GM18909 (cell line): ENCODE data around the gene PTPMT1.

Experiments
- ATAC-seq: cut with Tn5 transposase; IDR thresholded peaks from one replicate; pipeline ENCODE4 v1.9.1; 2021; ENCODE audit warnings: mild to moderate bottlenecking; ENCODE audit not compliant: unreplicated experiment, poor library complexity

Gene PTPMT1

DNA sequence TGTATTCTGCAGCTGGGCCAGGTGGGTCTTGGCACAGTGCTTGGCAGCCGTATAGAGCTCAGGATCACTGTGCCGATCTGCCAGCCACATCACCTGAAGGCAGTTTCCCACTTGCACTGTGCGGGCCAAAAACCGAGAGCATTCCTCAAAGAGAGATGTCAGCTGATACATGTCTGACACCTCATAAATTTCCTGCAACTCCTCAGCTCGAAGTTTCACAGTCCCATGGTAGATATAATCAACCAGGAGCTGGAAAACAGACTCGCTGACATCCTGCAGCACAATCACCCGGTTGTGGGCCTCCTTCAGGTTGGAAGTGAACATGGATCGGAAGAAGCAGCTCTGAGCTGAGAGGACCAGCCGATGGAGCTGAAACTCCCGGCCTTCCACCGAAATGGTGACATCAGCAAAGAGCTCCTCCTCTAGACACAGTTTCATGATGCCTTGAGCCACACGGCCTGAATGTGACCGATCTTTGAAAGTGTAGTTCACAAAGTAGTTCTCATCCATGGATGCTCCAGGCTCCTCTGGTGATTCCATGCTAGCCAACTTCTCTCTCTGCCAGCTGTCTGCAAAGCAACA, 12.2 kb downstream of the PTPMT1 start:
- ATAC-seq, result no peak

- ATAC-seq, result peak; percentile 93
Observed at GRCh38 chr11:47578524-47579494, 13.4 kb downstream of the PTPMT1 start, which contains the start of the genes KBTBD4 and NDUFS3. Gene KBTBD4 (minus strand): TSS chr11:47578970. CDS start chr11:47578951, 19 bp downstream. Gene NDUFS3 (plus strand): TSS chr11:47579074. CDS start chr11:47579092, 18 bp downstream.

GRCh38 chr11:47583844-47584243, 18.4 kb downstream of the PTPMT1 start:
- ATAC-seq, result no peak

DNA sequence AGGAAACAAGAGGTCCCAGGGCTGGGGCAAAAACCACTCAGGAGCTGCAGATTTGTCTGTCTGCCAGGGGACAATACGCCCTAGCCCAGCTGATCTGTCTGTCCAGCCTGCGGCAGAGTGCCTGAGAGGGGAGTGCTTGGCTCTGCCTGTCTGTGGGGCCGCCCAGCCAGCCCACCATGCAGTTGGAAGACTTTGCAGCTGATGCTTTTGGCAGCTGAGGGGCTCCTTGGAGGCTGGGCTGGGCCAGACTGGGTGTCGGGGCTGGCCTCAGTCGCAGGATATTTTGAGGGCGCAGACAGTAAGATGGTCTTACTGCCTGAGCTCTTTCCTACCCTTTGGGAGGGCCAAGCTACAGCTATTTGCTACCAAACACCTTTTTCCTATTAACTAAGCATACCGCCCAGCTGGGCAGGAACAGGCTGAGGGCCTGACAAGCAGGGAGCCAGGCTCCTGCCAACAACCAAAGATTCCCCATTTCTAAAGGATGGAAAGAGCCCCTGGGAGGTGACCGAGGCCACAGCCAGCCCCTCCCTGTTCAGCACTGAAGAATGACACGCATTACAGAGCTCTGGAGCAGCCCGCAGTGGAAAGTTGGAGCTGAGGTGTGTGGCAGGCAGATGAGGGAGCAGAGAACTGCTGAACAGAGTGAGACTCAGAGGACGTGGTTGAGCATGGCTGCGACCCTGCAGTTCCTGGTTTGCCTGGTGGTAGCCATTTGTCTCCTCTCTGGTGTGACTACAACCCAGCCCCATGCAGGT, 20.9 kb downstream of the PTPMT1 start, which contains the start of gene FAM180B:
TSS of gene FAM180B (plus strand) at position 581 of the 758 bp plus-strand sequence. CDS start at position 672, 91 bp downstream.
- ATAC-seq, result no peak

DNA sequence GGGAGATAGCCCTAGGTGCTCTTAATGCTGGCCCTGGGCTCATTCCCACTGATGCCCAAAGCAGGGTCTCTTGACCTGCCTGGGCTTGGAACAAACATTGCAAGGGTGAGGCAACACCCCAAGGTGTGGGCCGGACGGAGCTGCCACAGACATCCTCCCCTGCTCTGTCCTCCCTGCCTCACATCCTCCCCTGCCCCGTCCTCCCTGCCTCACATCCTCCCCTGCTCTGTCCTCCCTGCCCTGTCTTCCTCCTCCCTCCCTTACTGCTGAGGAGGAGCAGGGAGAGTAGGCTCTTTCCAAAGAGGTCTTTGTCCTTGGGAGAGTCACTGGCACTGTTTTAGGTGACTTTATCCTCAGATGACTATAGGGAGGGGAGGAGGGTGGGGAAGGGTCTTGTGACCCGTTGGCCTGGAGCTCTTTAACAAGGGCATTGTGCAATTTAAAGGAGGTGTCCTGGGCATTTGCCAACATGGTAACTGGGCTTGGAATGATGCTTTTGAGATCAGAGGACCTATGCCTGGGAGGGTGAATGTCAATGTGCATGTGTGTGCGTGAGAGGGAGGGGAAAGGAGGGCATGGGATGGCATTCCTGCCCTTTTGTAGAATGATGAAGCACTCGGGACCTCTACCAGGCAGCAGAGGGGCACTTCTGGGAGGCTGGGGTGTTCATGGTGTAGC, 21.8 kb downstream of the PTPMT1 start:
- no peak for ATAC-seq

- ATAC-seq, result no peak
Observed at GRCh38 chr11:47587723-47588326, 22.4 kb downstream of the PTPMT1 start.

DNA sequence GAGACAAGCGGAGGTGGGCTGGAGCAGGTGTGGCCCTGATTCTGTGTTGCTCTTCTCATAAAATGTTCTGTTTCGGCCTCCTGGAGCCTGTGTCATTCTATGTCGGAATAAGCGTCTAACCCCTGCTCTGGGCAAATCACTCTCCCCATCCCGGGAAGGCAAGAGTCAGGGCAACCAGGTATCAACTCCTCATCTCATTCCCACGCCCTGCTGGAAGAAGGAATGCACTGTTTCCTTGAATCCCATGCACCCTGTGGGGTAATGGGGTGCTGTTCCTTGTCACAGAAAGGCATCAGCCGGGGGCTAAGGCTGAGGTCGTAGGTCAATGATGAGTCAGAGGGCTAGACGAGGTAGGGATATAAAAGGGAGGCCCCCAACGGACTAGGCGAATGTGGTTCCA, 23.7 kb downstream of the PTPMT1 start:
- ATAC-seq, result no peak

DNA sequence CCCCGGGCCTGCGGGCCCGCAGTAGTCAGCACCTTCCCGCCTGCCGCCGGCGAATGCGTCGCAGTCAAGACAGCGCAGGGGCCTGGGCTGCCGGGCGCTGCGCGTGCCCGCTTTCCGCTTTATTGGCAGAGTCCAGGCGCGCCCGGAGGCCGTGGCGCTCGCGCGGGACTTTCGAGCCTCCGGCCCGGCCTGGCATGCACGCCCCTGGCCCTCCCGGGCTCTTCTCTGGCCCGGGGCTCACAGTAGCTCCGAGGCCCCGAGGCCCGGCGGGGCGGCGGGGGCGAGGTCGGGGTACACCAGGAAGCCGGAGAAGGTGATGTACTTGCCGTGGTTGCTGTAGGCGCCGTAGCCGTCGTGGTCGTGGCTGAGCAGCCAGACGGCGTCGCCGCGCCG, 24.2 kb downstream of the PTPMT1 start:
- no peak for ATAC-seq

DNA sequence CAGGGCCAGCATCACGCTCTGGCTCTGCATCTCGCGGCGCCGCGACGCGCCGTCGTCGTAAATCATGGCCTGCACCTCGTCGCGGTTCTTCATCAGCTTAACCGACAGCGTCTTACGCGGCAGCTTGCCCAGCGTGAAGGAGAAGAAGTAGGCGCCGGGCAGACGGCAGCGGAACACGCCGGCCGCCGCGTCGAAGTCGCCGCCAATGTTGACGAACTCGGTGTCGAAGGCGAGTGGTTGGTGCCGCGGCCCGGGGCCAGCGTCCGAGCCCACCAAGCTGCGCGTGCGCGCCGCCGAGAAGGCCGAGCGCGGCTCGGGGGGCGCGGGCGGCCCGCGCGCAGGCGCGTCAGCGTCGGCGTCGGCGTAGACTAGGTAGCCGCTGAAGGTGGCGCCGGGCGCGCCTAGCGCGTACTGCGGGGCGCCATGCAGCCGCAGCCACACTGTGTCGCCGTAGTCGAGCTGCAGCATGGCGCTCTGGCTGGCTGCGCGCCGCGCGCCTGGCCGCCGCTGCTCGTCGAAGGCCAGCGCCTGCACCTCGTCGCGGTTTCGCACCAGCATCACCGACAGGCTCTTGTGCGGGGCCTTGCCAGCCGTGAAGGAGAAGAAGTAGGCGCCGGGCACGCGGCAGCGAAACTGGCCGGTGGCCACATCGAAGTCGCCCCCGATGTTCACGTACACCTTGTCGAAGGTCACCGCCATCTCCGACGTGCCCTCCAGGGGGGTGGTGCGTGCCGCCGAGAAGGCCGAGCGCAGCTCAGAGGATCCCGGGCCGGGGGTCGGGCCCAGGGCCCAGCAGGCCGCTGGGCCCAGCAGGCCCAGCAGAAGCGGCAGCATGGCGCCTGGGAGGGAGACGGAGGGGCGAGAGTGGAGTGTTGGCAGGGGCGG, 24.8 kb downstream of the PTPMT1 start:
- ATAC-seq, result no peak

- no peak for ATAC-seq
Observed at GRCh38 chr11:47591764-47592163, 26.4 kb downstream of the PTPMT1 start.

- ATAC-seq, result no peak
Observed at GRCh38 chr11:47592251-47592650, 26.9 kb downstream of the PTPMT1 start.

DNA sequence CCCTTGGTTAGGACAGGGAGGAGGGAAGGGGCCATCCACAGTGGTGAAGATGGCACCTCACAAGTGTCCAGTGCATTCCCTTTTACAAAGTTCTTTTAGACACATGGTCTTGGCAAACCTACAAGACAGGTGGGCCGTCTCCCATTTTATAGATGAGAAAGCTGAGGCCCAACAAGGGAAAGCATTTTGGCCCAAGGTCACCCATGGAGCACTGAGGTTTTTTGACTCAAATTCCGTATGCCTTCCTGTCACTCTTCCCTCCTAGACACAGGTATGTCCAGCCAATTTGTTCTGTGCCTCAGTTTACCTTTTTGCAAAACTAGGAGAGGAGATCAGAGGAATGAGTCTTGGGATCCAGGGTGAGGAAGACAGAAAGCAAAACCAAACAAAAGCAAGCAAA, 27.6 kb downstream of the PTPMT1 start:
- ATAC-seq, result no peak

DNA sequence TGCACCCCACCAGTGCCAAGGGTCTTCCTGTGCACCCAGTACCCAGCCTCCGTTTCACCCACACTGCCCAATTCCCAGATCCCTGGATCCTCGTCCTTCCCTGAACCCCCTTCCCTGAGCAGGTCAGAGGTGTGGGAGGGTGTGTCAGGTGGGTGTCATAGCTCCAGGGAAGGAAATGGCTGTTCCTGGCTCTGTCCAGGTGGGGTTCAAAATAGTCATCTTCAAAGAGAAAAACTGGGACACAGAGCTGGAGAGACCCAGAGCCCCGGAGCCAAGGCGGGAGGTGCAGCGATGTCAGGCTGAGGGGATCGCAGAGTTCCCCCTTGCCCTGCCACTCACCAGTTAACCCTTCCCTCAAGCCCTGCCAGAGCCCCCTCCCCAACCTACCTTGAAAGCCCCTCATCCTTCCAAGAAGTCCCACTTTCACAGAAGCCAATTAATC, 28.1 kb downstream of the PTPMT1 start:
- no peak for ATAC-seq

DNA sequence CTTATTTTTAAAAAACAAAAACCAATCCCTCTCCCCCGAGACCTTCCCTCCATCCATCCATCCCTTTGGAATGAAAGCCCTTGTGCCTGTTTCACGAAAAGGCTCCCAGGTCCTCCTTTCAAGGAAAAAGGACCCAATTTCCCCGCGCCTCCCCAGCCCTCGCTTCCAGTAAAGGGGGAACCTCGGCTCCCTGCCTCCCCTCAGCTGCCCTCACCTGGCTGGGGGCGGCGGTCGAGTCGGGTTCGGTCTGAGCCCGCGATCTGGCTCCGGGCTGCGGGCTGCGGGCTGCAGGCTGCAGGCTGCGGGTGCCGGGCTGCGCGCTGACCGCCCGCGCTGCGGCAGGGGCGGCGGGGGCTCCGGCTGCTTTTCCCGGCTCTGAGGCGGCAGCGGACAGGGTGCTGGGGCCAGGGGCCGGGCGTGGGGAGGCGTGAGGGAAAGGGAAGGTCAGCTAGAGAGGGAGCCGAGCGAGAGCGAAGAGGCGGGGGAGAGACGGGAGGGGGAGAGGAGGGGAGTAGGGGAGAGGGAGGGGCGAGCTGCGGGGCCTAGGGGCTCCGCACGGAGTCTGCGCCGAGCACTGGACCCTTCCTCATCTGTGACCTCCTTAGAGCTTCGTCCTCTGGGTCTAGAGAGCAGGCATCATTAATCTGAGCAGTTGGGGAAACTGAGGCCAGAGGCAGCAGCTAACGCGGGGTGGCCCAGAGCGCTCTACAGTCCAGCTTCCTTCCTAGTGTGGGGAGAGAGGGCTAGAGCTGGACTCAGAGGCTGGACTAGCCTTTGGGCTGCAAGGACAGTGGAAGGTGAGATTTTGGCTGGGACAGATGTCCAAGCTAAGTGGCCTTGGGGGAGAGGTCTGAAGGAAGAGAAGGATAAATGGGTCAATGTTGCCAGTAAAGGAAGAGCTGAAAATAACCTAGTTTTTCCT, 28.8 kb downstream of the PTPMT1 start, which contains the start of gene C1QTNF4:
TSS of gene C1QTNF4 (minus strand) at position 478 of the 922 bp plus-strand sequence. CDS start 3,601 bp downstream, outside the sequence.
- ATAC-seq, result no peak

GRCh38 chr11:47595029-47595428, 29.6 kb downstream of the PTPMT1 start:
- ATAC-seq, result no peak

DNA sequence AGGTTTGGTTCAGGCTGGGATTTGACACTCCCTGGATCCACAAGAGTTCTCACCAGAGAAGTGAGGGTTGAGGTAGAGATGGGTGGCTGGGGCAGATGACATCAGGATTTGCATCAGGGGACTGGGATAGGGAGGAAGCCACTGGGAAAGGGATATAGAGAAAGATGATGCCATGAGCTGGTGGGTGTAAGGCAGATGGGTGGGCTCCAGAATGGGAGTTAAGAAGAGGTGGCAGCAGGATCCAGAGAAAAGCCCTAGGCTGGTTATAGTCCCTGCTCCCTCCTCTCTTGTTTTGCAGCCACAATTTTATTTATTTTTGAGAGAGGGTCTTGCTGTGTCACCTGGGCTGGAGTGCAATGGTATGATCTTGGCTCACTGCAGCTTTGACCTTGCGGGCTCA, 30.6 kb downstream of the PTPMT1 start:
- no peak for ATAC-seq

GRCh38 chr11:47599902-47600301, 34.5 kb downstream of the PTPMT1 start:
- no peak for ATAC-seq
